Activated T-cell treated with anti-CD3 and anti-CD28 coated beads for 4 hours (primary cell): ENCODE data around the gene GPR25.

ENCODE experiments used
- DNase-seq: peaks from one replicate; pipeline ENCODE4 v3.0.0-alpha.2; 2020

Gene GPR25

GRCh38 chr1:200916681-200917080 lies 43.9 kb downstream of the GPR25 start:
- no peak for DNase-seq

GRCh38 chr1:200917291-200917817 lies 44.6 kb downstream of the GPR25 start:
- DNase-seq, result no peak

- no peak for DNase-seq
Measured at GRCh38 chr1:200918006-200918405, 45.2 kb downstream of the GPR25 start.

GRCh38 chr1:200919386-200919785 lies 46.6 kb downstream of the GPR25 start:
- no peak for DNase-seq

- DNase-seq, result no peak
Measured at GRCh38 chr1:200921571-200922110, 48.9 kb downstream of the GPR25 start.

GRCh38 chr1:200922406-200922805 lies 49.6 kb downstream of the GPR25 start:
- DNase-seq, result no peak

GRCh38 chr1:200923601-200924000 lies 50.8 kb downstream of the GPR25 start:
- DNase-seq, result no peak
